Loucy (cell line): Measurements from ENCODE around the gene OR2G3.

Experiments
- H2AFZ ChIP-seq: fragments of 200-600 bp; sonication (generic); 2 replicates; pipeline ENCODE4 v1.6.0; 2016; ENCODE audit warnings: antibody characterized with exemption, mild to moderate bottlenecking, low read length, moderate library complexity
- H3F3A ChIP-seq: fragments of 200-600 bp; 2 replicates; pipeline ENCODE4 v1.6.0; 2016; ENCODE audit warnings: antibody characterized with exemption, low read depth, mild to moderate bottlenecking
- H3K27me3 ChIP-seq: fragments of 200-600 bp; sonication (generic); 2 replicates; pipeline ENCODE4 v1.6.1; 2014; ENCODE audit warnings: low read length, mild to moderate bottlenecking; ENCODE audit not compliant: insufficient read depth, poor library complexity, severe bottlenecking
- H3K36me3 ChIP-seq: fragments of 200-600 bp; sonication (generic); 2 replicates; pipeline ENCODE4 v1.6.1; 2016; ENCODE audit warnings: low read length; ENCODE audit not compliant: insufficient read depth
- H3K4me1 ChIP-seq: fragments of 200-600 bp; sonication (generic); 2 replicates; pipeline ENCODE4 v1.5.1; 2014; ENCODE audit warnings: low read length, mild to moderate bottlenecking; ENCODE audit not compliant: insufficient read depth, poor library complexity, severe bottlenecking
- H3K4me2 ChIP-seq: fragments of 200-600 bp; sonication (generic); 2 replicates; pipeline ENCODE4 v1.6.0; 2014; ENCODE audit warnings: antibody characterized with exemption, low read length, low read depth, mild to moderate bottlenecking; ENCODE audit not compliant: poor library complexity, severe bottlenecking
- H3K4me3 ChIP-seq: fragments of 200-600 bp; sonication (generic); 2 replicates; pipeline ENCODE4 v1.5.1; 2014; ENCODE audit warnings: low read length, mild to moderate bottlenecking, mixed read lengths; ENCODE audit not compliant: poor library complexity, severe bottlenecking
- H3K79me2 ChIP-seq: fragments of 200-600 bp; sonication (generic); 2 replicates; pipeline ENCODE4 v1.6.1; 2014; ENCODE audit warnings: low read length; ENCODE audit not compliant: insufficient read depth
- H3K9ac ChIP-seq: fragments of 200-600 bp; sonication (generic); 2 replicates; pipeline ENCODE4 v1.6.0; 2014; ENCODE audit warnings: mild to moderate bottlenecking, low read depth, low read length, moderate library complexity; ENCODE audit not compliant: poor library complexity, severe bottlenecking
- H3K9me2 ChIP-seq: fragments of 200-600 bp; sonication (generic); replicated peaks from 2 replicates; pipeline ENCODE4 v1.6.1; 2016; ENCODE audit warnings: low read depth, low read length, mixed read lengths
- H3K9me3 ChIP-seq: fragments of 200-600 bp; sonication (generic); 2 replicates; pipeline ENCODE4 v1.6.1; 2014; ENCODE audit warnings: mild to moderate bottlenecking, antibody characterized with exemption, low read length, low read depth; ENCODE audit not compliant: insufficient read depth
- H4K20me1 ChIP-seq: fragments of 200-600 bp; sonication (generic); 2 replicates; pipeline ENCODE4 v1.6.0; 2014; ENCODE audit warnings: antibody characterized with exemption, low read length, mild to moderate bottlenecking; ENCODE audit not compliant: insufficient read depth, poor library complexity, severe bottlenecking
- CTCF ChIP-seq: fragments of 200-600 bp; sonication (generic); conservative IDR thresholded peaks from 2 replicates; pipeline ENCODE4 v1.5.1; 2014; ENCODE audit warnings: mild to moderate bottlenecking, antibody characterized with exemption, low read length
- EZH2phosphoT487 ChIP-seq: fragments of 200-600 bp; IDR thresholded peaks from 2 replicates; pipeline ENCODE4 v1.6.1; 2018; ENCODE audit warnings: antibody characterized with exemption, mild to moderate bottlenecking, moderate library complexity, borderline replicate concordance

OR2G3 gene

GRCh38 chr1:247576514-247576913 lies 28.9 kb upstream of the OR2G3 start:
- no peaks in the 10 kb centered on the region for H3K9me3 ChIP-seq
- no peaks in the 10 kb centered on the region for H3K9me2 ChIP-seq
- no peaks in the 10 kb centered on the region for H3K4me1 ChIP-seq
- peaks cover 17% of the 10 kb centered on the region; the same call in 1 of the 2 replicates for H3K79me2 ChIP-seq
- H2AFZ ChIP-seq = no peak overlapping the region
- no peaks in the 10 kb centered on the region for H3F3A ChIP-seq
- no peak overlapping the region for H3K9ac ChIP-seq
- H3K4me2 ChIP-seq = no peak overlapping the region
- H3K36me3 ChIP-seq = peaks cover 71% of the 10 kb centered on the region
- TF ChIP-seq CTCF (peak; percentile 73), EZH2phosphoT487 (no peak)
- H3K4me3 ChIP-seq = no peak overlapping the region
- H4K20me1 ChIP-seq = peaks cover 9% of the 10 kb centered on the region
- H3K27me3 ChIP-seq = no peaks in the 10 kb centered on the region

DNA sequence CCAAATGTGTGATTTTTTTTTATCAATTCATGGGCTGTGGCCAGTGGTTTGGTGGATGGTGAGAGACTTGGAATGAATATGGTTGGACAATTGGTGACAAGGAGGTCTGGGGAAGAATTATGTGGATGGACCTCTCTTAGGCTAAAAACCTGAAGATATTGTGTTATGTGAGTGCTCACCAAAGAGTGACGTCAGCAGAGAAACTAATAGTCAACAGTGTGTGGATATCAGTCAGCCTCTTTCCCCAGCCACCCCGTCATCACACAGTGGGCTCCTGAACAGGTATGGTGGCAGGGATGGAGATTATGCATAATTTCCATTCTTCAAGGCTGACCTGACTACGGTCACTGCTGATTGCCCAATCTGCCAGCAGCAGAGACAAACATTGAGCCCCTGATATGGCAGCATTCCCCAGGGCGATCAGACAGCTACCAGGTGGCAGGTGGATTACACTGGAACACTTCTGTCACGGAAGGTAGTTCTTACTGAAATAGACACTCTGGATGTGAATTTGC lies 26.4 kb upstream of the OR2G3 start:
- Histone ChIP-seq H3K9ac (no peak overlapping the region), H3K4me2 (no peak overlapping the region), H2AFZ (no peak overlapping the region), H3K27me3 (no peaks in the 10 kb centered on the region), H3K9me3 (no peaks in the 10 kb centered on the region), H3K4me1 (no peaks in the 10 kb centered on the region), H4K20me1 (peaks cover 9% of the 10 kb centered on the region), H3K79me2 (no peaks in the 10 kb centered on the region), H3K36me3 (peaks cover 51% of the 10 kb centered on the region), H3K9me2 (no peaks in the 10 kb centered on the region), H3K4me3 (no peak overlapping the region), H3F3A (no peaks in the 10 kb centered on the region)
- TF ChIP-seq CTCF = no peak
- TF ChIP-seq EZH2phosphoT487 = no peak

DNA sequence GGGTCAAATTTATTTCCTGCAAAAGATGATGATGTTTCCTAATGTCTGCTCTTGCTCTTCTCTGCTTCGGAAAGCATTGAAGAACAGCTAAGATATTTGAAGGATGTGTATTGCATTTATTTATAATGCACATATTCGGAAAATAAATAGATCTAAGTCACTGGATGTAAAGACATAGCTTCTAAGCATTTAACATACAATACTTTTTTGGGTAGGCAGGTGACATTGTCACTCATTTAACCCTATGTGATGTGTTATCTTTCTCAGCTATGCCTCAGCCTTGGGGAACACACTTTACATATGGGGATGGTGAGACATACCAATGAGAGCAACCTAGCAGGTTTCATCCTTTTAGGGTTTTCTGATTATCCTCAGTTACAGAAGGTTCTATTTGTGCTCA lies 17.3 kb upstream of the OR2G3 start, which contains the start of gene OR2G2:
Gene OR2G2, plus strand, starts transcription at position 301 of the 400 bp plus-strand sequence. Its CDS starts 0 bp downstream, at position 301.
- no peaks in the 10 kb centered on the region for H4K20me1 ChIP-seq
- no peaks in the 10 kb centered on the region for H3K79me2 ChIP-seq
- no peaks in the 10 kb centered on the region for H3K9me2 ChIP-seq
- no peak within 1 kb of the TSS for H3K4me3 ChIP-seq
- H3K9ac ChIP-seq = no peak within 1 kb of the TSS
- H3K4me2 ChIP-seq = no peak within 1 kb of the TSS
- H3K27me3 ChIP-seq = no peaks in the 10 kb centered on the region
- H2AFZ ChIP-seq = no peak within 1 kb of the TSS
- no peaks in the 10 kb centered on the region for H3K4me1 ChIP-seq
- H3F3A ChIP-seq = no peaks in the 10 kb centered on the region; the same call in 1 of the 2 replicates
- no peaks in the 10 kb centered on the region for H3K36me3 ChIP-seq
- no peaks in the 10 kb centered on the region for H3K9me3 ChIP-seq
- no peak for TF ChIP-seq EZH2phosphoT487

- H3K4me2 ChIP-seq = no peak overlapping the region
- no peaks in the 10 kb centered on the region for H3K79me2 ChIP-seq
- H3K9me2 ChIP-seq = no peaks in the 10 kb centered on the region
- no peak overlapping the region for H3K4me3 ChIP-seq
- no peaks in the 10 kb centered on the region for H3K27me3 ChIP-seq
- H3F3A ChIP-seq = no peaks in the 10 kb centered on the region
- no peaks in the 10 kb centered on the region for H3K9me3 ChIP-seq
- H4K20me1 ChIP-seq = no peaks in the 10 kb centered on the region
- no peaks in the 10 kb centered on the region for H3K36me3 ChIP-seq
- no peaks in the 10 kb centered on the region for H3K4me1 ChIP-seq
- TF ChIP-seq CTCF (no peak), EZH2phosphoT487 (no peak)
- H3K9ac ChIP-seq = no peak overlapping the region
- no peak overlapping the region for H2AFZ ChIP-seq
These were observed 8.0 kb downstream of the OR2G3 start for GRCh38 chr1:247613405-247613804.
